Activated CD8-positive, alpha-beta memory T cell treated with anti-CD3 and anti-CD28 coated beads for 36 hours (primary cell): Measurements from ENCODE around the gene ESYT1. TPM values are rescaled to one million over a fixed set of nuclear protein-coding genes. Genes with fewer than 3 reads are reported as not detected.

Experiments used
- CTCF ChIA-PET: fragments of 350-600 bp; sonication (Branson Sonifier 250); formaldehyde crosslinking; loops from one replicate; lab custom pipeline; 2021; ENCODE audit warnings: antibody characterized with exemption; lab: Charles Lee
- POLR2A ChIA-PET: fragments of 350-600 bp; sonication (Branson Sonifier 250); formaldehyde crosslinking; loops from one replicate; lab custom pipeline; 2021; ENCODE audit warnings: antibody characterized with exemption; lab: Charles Lee
- total RNA-seq, 2 experiments: library from RNA; stranded (reverse); gene quantifications; one replicate each; pipeline ENCODE4 v1.2.3, GENCODE V29; 2021

ESYT1 gene
- total RNA-seq, 2 experiments from 2014 or later = 193 to 196 TPM

DNA sequence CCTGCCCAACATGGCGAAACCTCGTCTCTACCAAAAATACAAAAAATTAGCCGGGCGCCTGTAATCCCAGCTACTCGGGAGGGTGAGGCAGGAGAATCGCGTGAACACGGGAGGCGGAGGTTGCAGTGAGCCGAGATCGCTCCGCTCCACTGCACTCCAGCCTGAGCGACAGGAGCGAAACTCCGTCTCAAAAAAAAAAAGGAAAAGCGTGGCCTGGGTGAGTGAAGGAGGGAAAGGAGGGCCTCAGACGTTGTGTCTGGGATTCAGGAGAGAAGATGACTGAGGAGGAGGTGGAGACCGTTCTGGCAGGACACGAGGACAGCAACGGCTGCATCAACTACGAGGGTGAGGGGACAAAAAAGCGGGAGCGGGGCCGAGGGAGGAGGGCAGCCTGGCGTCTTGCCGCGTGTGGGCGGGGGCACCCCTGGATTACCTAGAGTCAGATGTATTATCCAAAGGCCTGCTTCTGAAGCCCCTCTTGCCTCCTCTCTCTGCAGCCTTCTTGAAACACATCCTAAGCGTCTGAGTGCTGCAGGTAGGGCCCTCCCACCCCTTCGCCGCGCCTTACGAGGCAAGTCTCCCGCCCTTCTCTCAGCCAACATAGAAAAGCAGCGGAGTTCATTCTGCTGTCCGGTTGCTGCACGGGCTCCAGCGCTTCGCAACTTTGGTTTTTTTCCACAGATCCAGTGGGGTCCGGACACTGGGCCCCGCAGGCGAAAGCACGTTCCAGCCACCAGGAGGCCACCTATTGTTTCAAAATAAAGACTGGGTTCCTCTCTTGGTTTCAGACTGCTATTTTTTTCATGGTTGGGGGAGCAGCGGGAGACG lies 29.3 kb downstream of the ESYT1 start:
- CTCF ChIA-PET = interaction anchor here (1.0 kb wide), 1 partner anchor 31 kb away, joined by 5 read pairs; no protein-coding TSS in a partner anchor
- POLR2A ChIA-PET = interaction anchor here (0.7 to 2.1 kb wide), 7 partner anchors 27 to 166 kb away, joined by 3 to 6 read pairs (median 4); partner anchors contain the start of genes ESYT1, PA2G4, SMARCC2 and ZC3H10

DNA sequence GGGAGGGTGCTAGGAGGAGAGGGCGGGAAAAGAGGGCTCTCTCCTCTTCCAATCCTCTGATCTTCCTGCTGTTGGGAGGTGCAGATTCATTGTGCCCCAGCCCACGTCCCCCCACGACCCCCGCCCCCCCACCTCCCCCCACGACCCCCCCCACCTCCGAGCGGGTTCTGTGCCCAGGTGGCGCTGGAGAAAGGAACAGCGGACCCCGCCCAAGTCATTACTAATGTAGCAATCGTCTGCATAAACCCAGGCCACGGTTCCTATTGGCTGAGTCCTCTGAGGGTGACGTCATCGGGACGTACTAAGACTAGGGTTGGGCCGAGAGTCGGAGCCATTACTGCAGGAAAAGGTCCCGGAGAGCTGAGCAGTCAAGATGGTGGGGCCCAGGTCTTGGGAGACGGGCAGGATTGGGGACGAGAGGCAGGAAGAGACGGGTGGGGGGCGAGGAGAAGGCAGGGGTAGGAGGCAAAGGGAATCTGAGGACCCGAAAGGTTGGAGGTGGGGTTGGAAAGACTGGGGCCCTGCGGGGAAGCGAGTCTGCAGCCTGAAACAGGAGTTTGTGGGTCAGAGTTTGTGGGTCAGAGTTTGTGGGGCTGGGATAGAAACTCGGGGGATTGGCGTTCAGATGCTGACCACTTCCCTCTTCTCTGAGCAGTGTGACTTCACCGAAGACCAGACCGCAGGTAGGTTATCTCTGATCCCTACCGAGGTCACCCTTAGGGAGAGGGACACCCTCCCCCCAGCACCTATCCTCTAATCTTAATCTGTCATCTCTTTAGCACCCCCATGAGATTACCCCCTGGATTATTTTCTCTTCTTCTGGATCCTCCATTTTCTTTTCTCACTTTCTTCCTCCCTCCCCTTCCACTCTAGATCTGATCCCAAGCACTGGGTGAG lies 30.2 kb downstream of the ESYT1 start, which contains the start of gene MYL6:
Gene MYL6, plus strand, starts transcription at position 331 of the 897 bp plus-strand sequence. Its CDS starts 43 bp downstream, at position 374.
- ChIA-PET POLR2A (interaction anchor here (0.6 to 2.1 kb wide), 5 partner anchors 22 to 54 kb away, joined by 3 to 6 read pairs (median 4); partner anchors contain the start of genes ESYT1, PA2G4, SMARCC2 and ZC3H10), CTCF (interaction anchor here (1.3 to 2.0 kb wide), 2 partner anchors 31 to 38 kb away, joined by 4 to 9 read pairs; partner anchors contain the start of gene ESYT1)

DNA sequence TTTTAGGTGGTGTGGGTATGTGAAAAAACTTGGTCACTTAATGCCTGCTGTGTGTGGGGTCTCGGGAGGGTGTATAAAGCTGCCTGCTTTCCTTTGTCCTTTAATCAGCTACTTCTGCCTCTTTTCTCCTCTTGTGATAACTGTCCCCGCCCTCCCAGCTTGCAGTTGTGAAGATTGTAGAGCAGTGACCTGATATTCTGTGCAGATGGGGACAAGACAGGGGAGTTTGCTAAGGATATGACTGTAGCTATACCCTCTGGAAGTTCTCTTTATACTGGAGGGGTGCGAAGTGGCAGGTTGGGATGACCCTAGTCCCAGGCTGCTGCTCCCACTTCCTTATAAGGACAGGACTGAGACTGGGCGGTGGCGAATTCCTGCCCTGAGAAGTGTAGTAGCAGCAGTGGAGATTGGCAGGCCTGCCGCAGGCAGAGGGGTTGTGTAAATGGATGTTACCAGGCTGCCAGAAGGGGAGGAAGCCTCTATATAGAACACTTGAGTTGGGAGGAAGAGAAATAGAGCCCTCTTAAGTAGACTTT lies 30.9 kb downstream of the ESYT1 start:
- CTCF ChIA-PET = interaction anchor here (0.5 to 2.0 kb wide), 6 partner anchors 15 to 39 kb away, joined by 3 to 9 read pairs (median 3); partner anchors contain the start of genes ESYT1 and SMARCC2
- POLR2A ChIA-PET = interaction anchor here (1.4 to 2.1 kb wide), 3 partner anchors 31 to 41 kb away, joined by 4 to 6 read pairs (median 4); partner anchors contain the start of genes ESYT1, SMARCC2 and ZC3H10

DNA sequence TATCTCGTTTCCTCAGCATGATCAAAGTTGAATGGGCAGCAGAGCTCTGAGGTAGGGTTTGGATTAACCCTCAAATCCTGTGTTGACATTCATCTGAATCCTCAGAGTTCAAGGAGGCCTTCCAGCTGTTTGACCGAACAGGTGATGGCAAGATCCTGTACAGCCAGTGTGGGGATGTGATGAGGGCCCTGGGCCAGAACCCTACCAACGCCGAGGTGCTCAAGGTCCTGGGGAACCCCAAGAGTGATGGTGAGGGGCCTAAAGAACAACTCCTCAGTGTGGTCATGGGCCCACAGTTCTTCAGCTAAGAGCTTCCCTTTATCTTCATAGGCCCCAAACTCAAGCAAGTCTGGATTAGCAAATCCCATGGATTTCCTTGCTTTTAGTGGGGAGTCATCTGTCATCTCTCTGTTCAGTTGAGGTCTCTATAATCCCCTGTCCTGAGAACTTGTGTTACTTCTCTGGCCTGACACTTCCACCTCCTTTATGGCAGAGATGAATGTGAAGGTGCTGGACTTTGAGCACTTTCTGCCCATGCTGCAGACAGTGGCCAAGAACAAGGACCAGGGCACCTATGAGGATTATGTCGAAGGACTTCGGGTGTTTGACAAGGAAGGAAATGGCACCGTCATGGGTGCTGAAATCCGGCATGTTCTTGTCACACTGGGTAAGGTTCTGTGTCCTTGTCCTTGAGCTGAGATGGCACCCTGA lies 31.6 kb downstream of the ESYT1 start:
- ChIA-PET CTCF (interaction anchor here (0.5 to 2.0 kb wide), 8 partner anchors 14 to 413 kb away, joined by 3 to 9 read pairs (median 3); partner anchors contain the start of genes ESYT1 and SMARCC2), POLR2A (interaction anchor here (1.5 to 2.1 kb wide), 3 partner anchors 32 to 42 kb away, joined by 4 to 6 read pairs (median 4); partner anchors contain the start of genes ESYT1 and ZC3H10)

DNA sequence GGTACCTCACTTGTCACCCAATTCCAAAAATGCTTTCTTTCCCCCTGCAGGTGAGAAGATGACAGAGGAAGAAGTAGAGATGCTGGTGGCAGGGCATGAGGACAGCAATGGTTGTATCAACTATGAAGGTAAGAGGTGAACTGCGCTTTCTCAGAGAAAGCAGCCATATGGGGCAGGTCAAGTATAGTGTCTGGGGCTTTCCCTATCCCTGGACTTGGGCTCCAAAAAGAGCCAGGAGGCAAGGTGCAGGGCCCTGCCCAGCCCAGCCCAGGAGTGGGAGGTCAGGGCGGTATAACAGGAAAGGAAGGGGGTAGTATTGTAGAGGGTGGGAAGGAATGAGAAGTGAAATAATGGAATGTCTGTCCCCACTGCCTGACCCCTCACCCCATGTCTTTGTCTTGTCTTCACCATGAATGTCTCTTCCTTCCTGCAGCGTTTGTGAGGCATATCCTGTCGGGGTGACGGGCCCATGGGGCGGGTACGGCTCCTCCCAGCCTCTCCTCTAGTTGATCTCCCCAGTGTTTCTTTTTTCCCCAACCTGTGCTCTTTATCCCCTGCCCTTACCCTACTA lies 32.2 kb downstream of the ESYT1 start:
- ChIA-PET POLR2A (interaction anchor here (1.3 to 1.5 kb wide), 3 partner anchors 12 to 42 kb away, joined by 3 to 5 read pairs (median 4); partner anchors contain the start of gene ZC3H10), CTCF (interaction anchor here (0.6 to 2.0 kb wide), 5 partner anchors 14 to 413 kb away, joined by 3 to 9 read pairs (median 3); partner anchors contain the start of gene ESYT1)

DNA sequence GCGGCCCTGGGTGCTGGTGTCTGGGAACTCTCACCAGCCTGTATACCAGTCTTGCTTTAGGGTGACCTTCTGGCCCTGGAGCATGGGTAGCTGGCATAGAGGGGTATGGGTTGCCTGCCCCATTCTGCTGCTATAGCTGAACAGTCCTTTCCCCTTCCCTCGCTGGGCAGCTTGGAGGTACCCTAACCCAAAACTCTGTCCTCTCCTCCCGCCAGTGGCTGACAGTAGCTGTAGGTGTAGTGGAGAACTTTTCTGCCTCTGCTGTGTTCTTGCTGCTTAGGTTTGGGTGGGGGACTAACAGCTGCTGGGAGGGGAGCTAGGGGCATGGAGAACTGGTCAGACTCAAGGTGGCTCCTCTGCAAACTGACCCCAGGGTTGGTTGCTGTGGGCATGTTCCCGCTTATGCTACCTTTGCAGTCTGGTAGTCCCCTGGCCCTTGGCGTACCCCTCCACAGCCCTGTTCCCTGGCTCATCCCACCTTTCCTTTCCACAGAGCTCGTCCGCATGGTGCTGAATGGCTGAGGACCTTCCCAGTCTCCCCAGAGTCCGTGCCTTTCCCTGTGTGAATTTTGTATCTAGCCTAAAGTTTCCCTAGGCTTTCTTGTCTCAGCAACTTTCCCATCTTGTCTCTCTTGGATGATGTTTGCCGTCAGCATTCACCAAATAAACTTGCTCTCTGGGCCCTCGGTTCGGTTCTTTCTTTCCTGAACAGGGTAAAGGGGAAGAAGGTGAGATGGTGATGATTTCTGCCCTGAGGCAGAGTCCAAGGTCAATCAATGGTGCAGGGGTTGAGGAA lies 33.0 kb downstream of the ESYT1 start:
- ChIA-PET POLR2A (interaction anchor here (0.6 to 1.5 kb wide), 7 partner anchors 9 to 380 kb away, joined by 3 to 7 read pairs (median 4); partner anchors contain the start of genes MYL6B, RPL41 and ZC3H10), CTCF (interaction anchor here (0.6 to 2.9 kb wide), 5 partner anchors 10 to 62 kb away, joined by 3 to 8 read pairs (median 3); partner anchors contain the start of gene MYL6B)

DNA sequence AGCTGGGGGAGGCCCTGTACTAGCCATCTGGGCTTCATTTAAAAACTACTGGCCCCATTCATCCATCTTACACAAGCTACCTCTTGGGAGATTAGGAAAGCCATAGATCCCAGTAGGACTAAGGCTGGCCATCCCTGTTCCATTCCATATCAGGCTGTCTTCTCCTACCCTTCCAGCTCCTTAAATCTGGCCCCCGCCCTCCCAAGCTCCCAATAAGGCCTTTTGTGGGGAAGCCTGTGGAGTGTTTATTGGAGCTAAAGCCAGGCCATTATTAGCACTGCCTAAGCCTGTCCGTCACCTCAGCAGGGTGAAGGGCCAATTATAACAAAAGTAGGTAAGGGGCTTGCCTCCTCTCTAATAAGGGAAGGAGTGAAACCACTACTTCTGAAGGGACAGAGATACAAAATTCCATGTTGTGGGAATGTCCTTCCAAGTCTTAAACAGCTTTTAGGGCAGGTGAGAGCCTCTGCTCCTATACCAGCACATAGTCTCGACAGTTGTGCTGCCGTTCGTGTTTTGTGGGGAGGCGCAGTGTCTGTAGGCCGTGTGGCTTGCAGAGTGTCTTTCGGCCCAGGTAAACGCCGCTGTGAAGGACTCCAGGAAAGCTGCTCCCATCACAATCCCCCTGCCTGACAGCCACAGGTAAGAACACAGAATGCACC lies 33.8 kb downstream of the ESYT1 start:
- CTCF ChIA-PET = interaction anchor here (0.9 to 2.9 kb wide), 8 partner anchors 11 to 96 kb away, joined by 3 to 9 read pairs (median 5); partner anchors contain the start of genes ANKRD52, MYL6B and SMARCC2
- POLR2A ChIA-PET = interaction anchor here (0.6 to 1.5 kb wide), 8 partner anchors 10 to 381 kb away, joined by 3 to 7 read pairs (median 3); partner anchors contain the start of genes MYL6B and RPL41

DNA sequence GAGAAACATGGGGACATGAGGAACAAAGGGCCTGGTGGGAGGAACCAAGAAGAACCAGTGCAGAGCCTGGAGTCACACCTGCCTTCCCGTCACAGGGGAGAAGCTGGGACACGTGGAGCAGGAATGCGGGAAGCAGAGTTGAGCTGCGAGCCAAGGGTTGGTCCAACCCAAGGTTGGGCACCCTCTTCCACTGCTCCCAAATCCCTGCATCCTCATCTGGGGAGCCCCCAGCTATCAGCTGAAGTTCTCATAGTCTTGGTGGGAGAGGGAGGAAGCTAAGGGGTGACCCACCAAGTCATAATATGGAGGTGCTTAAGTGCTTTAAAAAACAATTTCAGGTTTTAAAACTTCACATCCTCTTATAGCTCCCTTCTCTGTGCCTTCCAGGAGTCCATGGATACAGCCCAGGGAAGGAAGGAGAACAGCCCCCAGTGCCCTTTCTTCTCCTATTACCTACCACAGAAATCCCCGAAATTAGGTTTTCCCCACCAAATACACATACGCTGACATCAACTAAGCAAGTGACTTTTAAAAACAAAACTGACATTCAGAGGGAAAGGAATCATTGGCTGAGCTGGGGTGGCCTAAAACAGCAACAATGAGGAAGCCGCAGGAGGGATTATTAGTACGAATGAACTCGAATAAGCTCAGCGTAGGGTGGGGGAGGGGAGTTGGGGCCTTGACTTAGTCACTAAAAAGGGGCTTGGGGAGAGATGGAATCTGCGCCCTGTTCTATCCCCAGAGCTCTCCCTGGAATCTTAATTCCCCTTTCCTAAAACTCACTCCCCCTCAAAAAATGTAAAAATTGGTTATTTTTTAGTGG lies 34.6 kb downstream of the ESYT1 start:
- ChIA-PET POLR2A (interaction anchor here (0.6 to 1.5 kb wide), 7 partner anchors 11 to 1834 kb away, joined by 3 to 7 read pairs (median 3); partner anchors contain the start of genes ESYT1, MYL6B and ZC3H10), CTCF (interaction anchor here (0.8 to 2.9 kb wide), 7 partner anchors 12 to 95 kb away, joined by 3 to 9 read pairs (median 7); partner anchors contain the start of genes ANKRD52, MYL6B and SMARCC2)

DNA sequence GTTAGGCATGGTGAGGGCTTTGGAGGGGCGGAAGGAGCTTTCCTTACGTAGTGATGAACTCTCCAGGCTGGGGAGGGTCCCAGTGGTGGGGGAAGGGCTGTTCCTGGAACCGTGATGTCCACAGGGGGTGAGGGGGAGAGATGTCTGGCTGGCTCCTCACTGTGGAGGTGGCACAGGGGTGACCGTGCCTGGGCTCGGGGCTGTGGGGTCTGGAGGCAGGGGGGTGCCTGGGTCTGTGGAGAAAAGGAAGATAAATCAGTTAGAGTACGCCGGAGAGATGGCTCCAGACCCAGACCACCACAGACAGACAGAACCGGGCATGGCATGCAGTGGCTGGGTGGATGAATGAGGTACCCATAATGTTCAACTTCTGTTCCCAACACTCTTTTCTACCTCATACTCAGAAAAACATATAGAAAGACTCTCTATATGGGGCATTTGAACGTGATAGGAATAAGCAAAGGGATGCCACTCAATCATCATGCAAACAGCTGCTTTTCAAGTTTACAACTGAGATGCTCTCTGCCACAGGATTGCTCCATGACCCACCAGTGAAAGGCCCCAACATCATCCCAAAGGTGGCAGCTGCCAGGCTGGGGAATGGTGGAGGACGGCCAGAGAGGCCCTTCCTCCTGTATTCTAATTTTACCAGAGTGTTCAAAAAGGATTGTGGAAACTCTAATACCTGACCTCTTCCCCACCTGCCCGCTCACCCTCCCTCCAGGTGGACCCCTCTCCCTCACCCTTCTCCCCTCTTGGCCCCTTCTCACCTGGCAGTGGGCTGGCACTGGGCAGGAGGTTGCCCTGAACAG lies 35.7 kb downstream of the ESYT1 start:
- ChIA-PET POLR2A (interaction anchor here (0.8 to 1.4 kb wide), 2 partner anchors 12 to 35 kb away, joined by 3 to 6 read pairs; partner anchors contain the start of gene ESYT1), CTCF (interaction anchor here (0.8 to 2.9 kb wide), 5 partner anchors 18 to 44 kb away, joined by 3 to 9 read pairs (median 8); partner anchors contain the start of gene SMARCC2)

DNA sequence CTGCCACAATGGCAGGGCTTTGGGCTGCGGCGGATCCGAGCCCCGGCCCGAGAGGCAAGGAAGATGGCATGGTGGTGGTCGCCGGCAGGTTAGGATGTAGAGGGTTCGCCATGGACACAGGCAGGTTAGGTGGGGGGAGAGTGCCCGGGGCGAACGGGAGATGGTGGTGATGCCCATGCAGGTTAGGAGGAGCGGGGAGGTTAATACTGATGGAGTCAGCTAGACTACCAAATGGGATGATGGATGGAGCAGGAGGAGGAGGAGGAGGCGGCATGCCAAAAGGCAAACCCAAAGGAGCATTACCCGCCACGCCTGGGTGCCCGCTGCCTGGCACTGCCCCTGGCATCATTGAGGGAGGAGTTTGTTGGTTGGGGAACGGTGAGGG lies 36.3 kb downstream of the ESYT1 start:
- CTCF ChIA-PET = interaction anchor here (1.4 to 2.9 kb wide), 2 partner anchors 17 to 45 kb away, joined by 3 to 8 read pairs; no protein-coding TSS in a partner anchor
- POLR2A ChIA-PET = no interaction called here

DNA sequence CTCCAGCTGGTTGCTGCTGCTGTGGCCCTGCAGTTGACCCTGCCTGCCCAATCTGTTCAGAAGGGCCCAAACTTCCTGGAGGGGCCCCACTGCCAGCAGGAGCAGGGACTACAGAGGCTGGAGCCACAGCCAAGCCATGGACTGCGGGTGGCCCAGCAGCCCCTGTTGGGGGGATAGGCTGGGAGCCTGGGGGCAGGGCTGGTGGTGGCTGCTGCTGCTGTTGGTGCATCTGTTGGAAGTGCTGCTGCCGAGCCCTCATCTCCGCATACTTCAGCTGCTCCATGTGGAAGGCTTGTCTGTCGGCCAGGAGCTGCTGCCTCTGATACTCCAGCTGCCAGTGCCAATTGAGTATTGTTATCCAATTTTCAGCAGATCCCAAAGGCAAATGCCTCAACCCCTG lies 37.3 kb downstream of the ESYT1 start:
- ChIA-PET CTCF (interaction anchor here (1.4 kb wide), 1 partner anchor 16 kb away, joined by 3 read pairs; no protein-coding TSS in a partner anchor), POLR2A (no interaction called here)

DNA sequence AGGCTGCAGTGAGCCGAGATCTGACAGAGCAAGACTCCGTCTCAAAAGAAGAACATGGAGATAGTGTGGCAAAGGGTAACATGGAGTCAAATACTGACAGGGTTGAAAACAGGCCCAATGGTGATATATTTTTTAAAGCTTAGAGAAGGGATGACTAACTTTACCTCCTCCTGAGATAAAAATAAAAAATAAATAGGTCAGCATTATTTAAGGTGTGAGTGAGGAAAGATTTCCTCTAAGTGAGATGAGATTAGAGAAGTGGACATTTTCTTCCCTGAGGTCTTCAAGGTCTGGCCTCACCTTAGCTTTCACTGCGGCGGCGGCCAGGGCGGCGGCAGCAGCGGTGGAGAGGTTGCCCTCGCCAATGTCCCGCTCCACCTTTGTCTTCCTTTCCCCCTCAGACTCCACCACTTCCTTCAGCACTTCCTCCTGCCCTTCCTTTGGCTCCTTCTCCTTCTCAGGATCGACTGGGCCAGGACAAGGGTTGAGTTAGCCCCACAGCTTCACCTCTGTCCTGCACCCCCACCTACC lies 41.2 kb downstream of the ESYT1 start:
- POLR2A ChIA-PET = interaction anchor here (0.6 kb wide), 1 partner anchor 14 kb away, joined by 4 read pairs; no protein-coding TSS in a partner anchor
- CTCF ChIA-PET = interaction anchor here (1.5 kb wide), 1 partner anchor 21 kb away, joined by 5 read pairs; no protein-coding TSS in a partner anchor

DNA sequence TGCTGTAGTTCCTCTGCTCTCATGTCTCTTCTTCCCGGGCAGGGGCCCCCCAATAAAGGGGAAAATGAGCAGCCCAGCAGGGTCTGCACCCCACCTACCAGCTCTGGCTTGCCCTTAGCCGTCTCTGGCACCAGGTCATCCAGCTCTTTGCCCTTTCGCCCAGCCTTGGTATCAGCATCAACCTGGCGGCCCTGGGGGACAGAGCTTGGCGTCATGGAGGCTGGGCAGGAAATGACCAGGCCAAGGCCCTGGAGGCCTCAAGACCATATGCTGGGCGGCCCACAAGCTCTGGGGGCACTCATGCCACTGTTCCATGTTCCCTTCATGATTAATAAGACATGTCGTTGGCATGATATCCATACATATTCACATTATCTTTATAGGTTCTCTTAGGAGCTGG lies 44.8 kb downstream of the ESYT1 start:
- POLR2A ChIA-PET = no interaction called here
- CTCF ChIA-PET = interaction anchor here (0.7 kb wide), 1 partner anchor 46 kb away, joined by 3 read pairs; no protein-coding TSS in a partner anchor
